ENCODE data around the gene ITPR2.
"Not testable (repeated sequence)": the region's sequence is repeated elsewhere in the genome, so short reads cannot be mapped to it uniquely, and the experiment has no call there.

Gene ITPR2

GRCh38 chr12:26535826-26536225, 297.2 kb downstream of the ITPR2 start:
- in situ Hi-C loops (cut with MboI; ENCODE audit: low sequenced_read_pairs), result no loop called here

GRCh38 chr12:26534071-26534470, 298.9 kb downstream of the ITPR2 start:
- in situ Hi-C loops (cut with MboI; ENCODE audit: low sequenced_read_pairs), result no loop called here

GRCh38 chr12:26533211-26533610, 299.8 kb downstream of the ITPR2 start:
- in situ Hi-C loops (cut with MboI; ENCODE audit: low sequenced_read_pairs), result no loop called here

GRCh38 chr12:26530461-26530860, 302.5 kb downstream of the ITPR2 start:
- in situ Hi-C loops (cut with MboI; ENCODE audit: low sequenced_read_pairs), result no loop called here

GRCh38 chr12:26528943-26529342, 304.1 kb downstream of the ITPR2 start:
- in situ Hi-C loops (cut with MboI; ENCODE audit: low sequenced_read_pairs), result no loop called here

- in situ Hi-C loops (cut with MboI; ENCODE audit: low sequenced_read_pairs), result no loop called here
Measured at GRCh38 chr12:26527682-26528081, 305.3 kb downstream of the ITPR2 start.

GRCh38 chr12:26524862-26525465, 308.0 kb downstream of the ITPR2 start:
- in situ Hi-C loops (cut with MboI; ENCODE audit: low sequenced_read_pairs), result no loop called here

GRCh38 chr12:26523708-26524150, 309.3 kb downstream of the ITPR2 start:
- in situ Hi-C loops (cut with MboI; ENCODE audit: low sequenced_read_pairs), result no loop called here

GRCh38 chr12:26520869-26521268, 312.1 kb downstream of the ITPR2 start:
- in situ Hi-C loops (cut with MboI; ENCODE audit: low sequenced_read_pairs), result no loop called here

GRCh38 chr12:26520109-26520508, 312.9 kb downstream of the ITPR2 start:
- in situ Hi-C loops (cut with MboI; ENCODE audit: low sequenced_read_pairs), result no loop called here

- in situ Hi-C loops (cut with MboI; ENCODE audit: low sequenced_read_pairs), result no loop called here
Measured at GRCh38 chr12:26519462-26519861, 313.5 kb downstream of the ITPR2 start.

- in situ Hi-C loops (cut with MboI; ENCODE audit: low sequenced_read_pairs), result not testable (repeated sequence)
Measured at GRCh38 chr12:26517320-26517719, 315.7 kb downstream of the ITPR2 start.

- in situ Hi-C loops (cut with MboI; ENCODE audit: low sequenced_read_pairs), result no loop called here
Measured at GRCh38 chr12:26514364-26514763, 318.6 kb downstream of the ITPR2 start.

- in situ Hi-C loops (cut with MboI; ENCODE audit: low sequenced_read_pairs), result no loop called here
Measured at GRCh38 chr12:26513363-26514043, 319.5 kb downstream of the ITPR2 start.

GRCh38 chr12:26512213-26512612, 320.8 kb downstream of the ITPR2 start:
- in situ Hi-C loops (cut with MboI; ENCODE audit: low sequenced_read_pairs), result no loop called here

GRCh38 chr12:26510354-26510674, 322.7 kb downstream of the ITPR2 start:
- in situ Hi-C loops (cut with MboI; ENCODE audit: low sequenced_read_pairs), result no loop called here

- in situ Hi-C loops (cut with MboI; ENCODE audit: low sequenced_read_pairs), result no loop called here
Measured at GRCh38 chr12:26507613-26508012, 325.4 kb downstream of the ITPR2 start.

GRCh38 chr12:26499979-26500640, 332.9 kb downstream of the ITPR2 start:
- in situ Hi-C loops (cut with MboI; ENCODE audit: low sequenced_read_pairs), result no loop called here

GRCh38 chr12:26496170-26496569, 336.8 kb downstream of the ITPR2 start:
- in situ Hi-C loops (cut with MboI; ENCODE audit: low sequenced_read_pairs), result no loop called here

- in situ Hi-C loops (cut with MboI; ENCODE audit: low sequenced_read_pairs), result no loop called here
Measured at GRCh38 chr12:26493656-26494055, 339.3 kb downstream of the ITPR2 start.

- in situ Hi-C loops (cut with MboI; ENCODE audit: low sequenced_read_pairs), result no loop called here
Measured at GRCh38 chr12:26492406-26492805, 340.6 kb downstream of the ITPR2 start.

- in situ Hi-C loops (cut with MboI; ENCODE audit: low sequenced_read_pairs), result no loop called here
Measured at GRCh38 chr12:26489908-26490307, 343.1 kb downstream of the ITPR2 start.
